GM23248 (cell line): ENCODE data around the gene PRR5. TPM values are rescaled to one million over a fixed set of nuclear protein-coding genes. Genes with fewer than 3 reads are reported as not detected.

ENCODE experiments used
- DNase-seq: peaks from one replicate; pipeline ENCODE4 v3.0.0-alpha.2; 2015
- H2AFZ ChIP-seq: fragments of 200-600 bp; sonication (generic); 2 replicates; pipeline ENCODE4 v1.6.1; 2016; ENCODE audit warnings: antibody characterized with exemption
- H3F3A ChIP-seq: fragments of 200-600 bp; sonication (generic); 2 replicates; pipeline ENCODE4 v1.6.1; 2016; ENCODE audit warnings: mild to moderate bottlenecking, antibody characterized with exemption, mixed run types; ENCODE audit not compliant: insufficient read depth
- H3K27ac ChIP-seq: fragments of 200-600 bp; sonication (generic); 2 replicates; pipeline ENCODE4 v1.5.1; 2016; ENCODE audit warnings: mild to moderate bottlenecking
- H3K27me3 ChIP-seq: fragments of 200-600 bp; sonication (generic); replicated peaks from 2 replicates; pipeline ENCODE4 v1.6.1; 2016; ENCODE audit warnings: mild to moderate bottlenecking; ENCODE audit not compliant: insufficient read depth
- H3K36me3 ChIP-seq: fragments of 200-600 bp; sonication (generic); 2 replicates; pipeline ENCODE4 v1.6.1; 2016; ENCODE audit warnings: low read depth, mild to moderate bottlenecking
- H3K4me1 ChIP-seq: fragments of 200-600 bp; sonication (generic); 2 replicates; pipeline ENCODE4 v1.6.1; 2016; ENCODE audit warnings: mild to moderate bottlenecking; ENCODE audit not compliant: insufficient read depth
- H3K4me2 ChIP-seq: fragments of 200-600 bp; sonication (generic); one replicate; pipeline ENCODE4 v1.6.1; 2016; ENCODE audit warnings: mild to moderate bottlenecking; ENCODE audit not compliant: unreplicated experiment
- H3K4me3 ChIP-seq: fragments of 200-600 bp; sonication (generic); 2 replicates; pipeline ENCODE4 v1.5.1; 2016; ENCODE audit warnings: mild to moderate bottlenecking
- H3K79me2 ChIP-seq: fragments of 200-600 bp; sonication (generic); 2 replicates; pipeline ENCODE4 v1.6.1; 2016; ENCODE audit warnings: mild to moderate bottlenecking; ENCODE audit not compliant: insufficient read depth
- H3K9ac ChIP-seq: fragments of 200-600 bp; sonication (generic); 2 replicates; pipeline ENCODE4 v1.6.1; 2016; ENCODE audit warnings: mild to moderate bottlenecking
- H3K9me2 ChIP-seq: fragments of 200-600 bp; sonication (generic); 2 replicates; pipeline ENCODE4 v1.6.1; 2016; ENCODE audit warnings: mixed run types, mild to moderate bottlenecking, moderate library complexity; ENCODE audit not compliant: insufficient read depth
- H3K9me3 ChIP-seq: fragments of 200-600 bp; sonication (generic); one replicate; pipeline ENCODE4 v1.6.1; 2017; ENCODE audit warnings: low read depth
- H4K20me1 ChIP-seq: fragments of 200-600 bp; sonication (generic); 2 replicates; pipeline ENCODE4 v1.6.0; 2016; ENCODE audit not compliant: insufficient read depth
- EZH2 ChIP-seq: fragments of 200-600 bp; sonication (generic); IDR thresholded peaks from 2 replicates; pipeline ENCODE4 v1.6.1; 2018; ENCODE audit warnings: antibody characterized with exemption, mild to moderate bottlenecking; ENCODE audit not compliant: insufficient read depth, poor library complexity, severe bottlenecking
- EZH2phosphoT487 ChIP-seq: fragments of 200-600 bp; sonication (generic); IDR thresholded peaks from 2 replicates; pipeline ENCODE4 v1.6.1; 2018; ENCODE audit warnings: antibody characterized with exemption, moderate library complexity, mild to moderate bottlenecking, low read depth; ENCODE audit not compliant: insufficient read depth
- WGBS, 2 experiments: methylation state at CpG; one replicate each; pipeline ENCODE4 v1.1.6; 2015 to 2017; ENCODE audit warnings: low lambda C conversion rate in 2 of 2, low coverage in 1 of 2; ENCODE audit errors: missing lambda C conversion rate in 2 of 2; 5-methylcytosine and 5-hydroxymethylcytosine counted together
- in situ Hi-C: fragments of 300-500 bp; cut with MboI; formaldehyde crosslinking; loops from 2 replicates; pipeline ENCODE4 v1.15.0; 2020
- polyA plus RNA-seq: library from polyadenylated mRNA; unstranded; fragments of >200 nt; fragmentation: Nextera tagmentation; extraction: Ambion mirVana; gene quantifications from 2 replicates; pipeline ENCODE4 v1.2.1, GENCODE V29; 2016
- total RNA-seq: library from RNA; depleted of rRNA; stranded (reverse); fragments of >200 nt; shearing (Covaris generic); gene quantifications from 2 replicates; pipeline ENCODE4 v1.2.3, GENCODE V29; 2014

Gene PRR5
- total and polyA plus RNA-seq, 2 experiments from 2014 or later: 18.9 to 20.0 TPM

GRCh38 chr22:44727148-44727547 lies 25.1 kb downstream of the PRR5 start:
- Histone ChIP-seq H3K79me2 (no peaks in the 10 kb centered on the region), H2AFZ (no peak overlapping the region), H4K20me1 (no peaks in the 10 kb centered on the region), H3K27me3 (no peaks in the 10 kb centered on the region), H3K4me1 (no peaks in the 10 kb centered on the region), H3K27ac (no peak overlapping the region), H3K4me2 (no peak overlapping the region), H3K9me2 (no peaks in the 10 kb centered on the region), H3K4me3 (no peak overlapping the region), H3K9me3 (no peaks in the 10 kb centered on the region), H3K9ac (no peak overlapping the region), H3F3A (no peaks in the 10 kb centered on the region), H3K36me3 (no peaks in the 10 kb centered on the region)
- in situ Hi-C loops: no loop called here
- TF ChIP-seq EZH2: no peak
- no peak for TF ChIP-seq EZH2phosphoT487
- 92 to 93% methylated on average over 17 to 21 of the region's 21 CpGs for WGBS, 2 experiments
- no peak for DNase-seq

GRCh38 chr22:44727709-44728108 lies 25.7 kb downstream of the PRR5 start:
- Histone ChIP-seq H3K4me1 (no peaks in the 10 kb centered on the region), H3K9ac (no peak overlapping the region), H3K9me2 (no peaks in the 10 kb centered on the region), H3F3A (no peaks in the 10 kb centered on the region), H3K27me3 (no peaks in the 10 kb centered on the region), H3K27ac (no peak overlapping the region), H3K79me2 (no peaks in the 10 kb centered on the region), H4K20me1 (no peaks in the 10 kb centered on the region), H3K9me3 (no peaks in the 10 kb centered on the region), H3K4me3 (no peak overlapping the region), H2AFZ (no peak overlapping the region), H3K36me3 (no peaks in the 10 kb centered on the region), H3K4me2 (no peak overlapping the region)
- in situ Hi-C loops: no loop called here
- TF ChIP-seq EZH2phosphoT487 (no peak), EZH2 (no peak)
- no peak for DNase-seq
- 80 to 90% methylated on average over 12 to 13 of the region's 13 CpGs for WGBS, 2 experiments

- no peak overlapping the region for H3K4me2 ChIP-seq
- no peak overlapping the region for H3K27ac ChIP-seq
- no peaks in the 10 kb centered on the region for H3K9me2 ChIP-seq
- no peaks in the 10 kb centered on the region for H3K79me2 ChIP-seq
- in situ Hi-C loops: no loop called here
- TF ChIP-seq EZH2: no peak
- no peak for TF ChIP-seq EZH2phosphoT487
- no peak for DNase-seq
- H3K27me3 ChIP-seq: no peaks in the 10 kb centered on the region
- H3F3A ChIP-seq: no peaks in the 10 kb centered on the region
- no peak overlapping the region for H2AFZ ChIP-seq
- H3K4me1 ChIP-seq: no peaks in the 10 kb centered on the region
- no peaks in the 10 kb centered on the region for H3K9me3 ChIP-seq
- H3K36me3 ChIP-seq: no peaks in the 10 kb centered on the region
- no peak overlapping the region for H3K4me3 ChIP-seq
- H4K20me1 ChIP-seq: no peaks in the 10 kb centered on the region
- 57% methylated on average over 17 to 21 of the region's 21 CpGs for WGBS, 2 experiments
- H3K9ac ChIP-seq: no peak overlapping the region
Measured at GRCh38 chr22:44728761-44729324, 26.8 kb downstream of the PRR5 start.

DNA sequence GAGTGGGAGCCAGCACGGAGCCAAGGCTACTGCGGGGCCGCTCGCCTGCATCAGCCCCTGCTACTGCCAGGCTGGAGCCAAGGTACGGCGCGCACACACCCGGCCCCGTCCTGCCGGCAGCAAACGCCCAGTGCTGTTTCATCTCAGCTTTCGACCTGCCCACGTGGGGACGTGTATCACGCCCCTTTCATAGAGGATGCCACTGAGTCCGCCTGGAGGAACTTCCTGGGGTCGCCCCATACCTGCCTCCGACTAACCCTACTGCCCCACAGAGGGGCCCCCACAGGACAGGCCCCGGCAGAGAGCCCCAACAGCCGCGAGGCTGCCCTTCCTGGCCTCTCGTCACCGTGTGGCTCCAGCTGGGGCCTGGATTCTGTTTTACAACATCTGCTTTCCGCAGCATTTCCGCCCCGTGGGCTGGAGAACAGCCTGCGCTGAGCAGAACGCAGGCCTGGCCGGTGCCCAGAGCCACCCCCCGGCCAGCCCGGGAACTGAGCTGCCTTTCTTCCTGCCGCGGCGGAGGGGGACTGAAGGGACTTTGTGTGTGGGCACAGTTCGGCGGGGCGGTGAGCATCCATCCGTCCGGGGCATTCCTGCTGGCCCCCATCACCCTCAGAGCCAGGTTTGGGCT lies 27.5 kb downstream of the PRR5 start:
- peak; percentile 72 for DNase-seq
- Histone ChIP-seq H4K20me1 (no peaks in the 10 kb centered on the region), H3K9me3 (no peaks in the 10 kb centered on the region), H2AFZ (no peak overlapping the region), H3K79me2 (no peaks in the 10 kb centered on the region), H3K9ac (no peak overlapping the region), H3K4me1 (no peaks in the 10 kb centered on the region), H3K9me2 (no peaks in the 10 kb centered on the region), H3K36me3 (no peaks in the 10 kb centered on the region), H3K27me3 (no peaks in the 10 kb centered on the region), H3K27ac (no peak overlapping the region), H3K4me3 (no peak overlapping the region), H3F3A (no peaks in the 10 kb centered on the region), H3K4me2 (no peak overlapping the region)
- in situ Hi-C loops: no loop called here
- TF ChIP-seq EZH2phosphoT487 (no peak), EZH2 (no peak)
- WGBS, 2 experiments: 44 to 54% methylated on average over 38 to 39 of the region's 39 CpGs

- no peaks in the 10 kb centered on the region for H3F3A ChIP-seq
- no peaks in the 10 kb centered on the region for H3K27me3 ChIP-seq
- TF ChIP-seq EZH2 (no peak), EZH2phosphoT487 (no peak)
- H3K4me2 ChIP-seq: no peak overlapping the region
- no peak overlapping the region for H3K27ac ChIP-seq
- no peaks in the 10 kb centered on the region for H3K9me2 ChIP-seq
- in situ Hi-C loops: no loop called here
- no peaks in the 10 kb centered on the region for H3K79me2 ChIP-seq
- H3K4me3 ChIP-seq: no peak overlapping the region
- H4K20me1 ChIP-seq: no peaks in the 10 kb centered on the region
- H3K36me3 ChIP-seq: no peaks in the 10 kb centered on the region
- WGBS, 2 experiments: 67 to 69% methylated on average over 11 to 14 of the region's 14 CpGs
- DNase-seq: no peak
- H3K9me3 ChIP-seq: no peaks in the 10 kb centered on the region
- no peak overlapping the region for H2AFZ ChIP-seq
- H3K4me1 ChIP-seq: no peaks in the 10 kb centered on the region
- no peak overlapping the region for H3K9ac ChIP-seq
Measured at GRCh38 chr22:44730022-44730393, 28.0 kb downstream of the PRR5 start.
